ENCODE measurements around the gene HOXC9.
A peak's percentile ranks its signal among the peaks of the same experiment; 100 is the strongest.

HOXC9 gene

GRCh38 chr12:53958128-53958527 is 41.8 kb upstream of the HOXC9 start:
- H3K4me1 Mint-ChIP-seq: peaks cover 45% of the 10 kb centered on the region
- H3K27me3 Mint-ChIP-seq: peaks cover 100% of the 10 kb centered on the region
- DNase-seq (no peak), ATAC-seq (no peak)
- no peaks in the 10 kb centered on the region for H3K9me3 Mint-ChIP-seq
- H3K4me3 Mint-ChIP-seq: no peak overlapping the region
- H3K27ac Mint-ChIP-seq: no peak overlapping the region

GRCh38 chr12:53959314-53959713 is 40.6 kb upstream of the HOXC9 start:
- no peak overlapping the region for H3K4me3 Mint-ChIP-seq
- H3K9me3 Mint-ChIP-seq: no peaks in the 10 kb centered on the region
- H3K4me1 Mint-ChIP-seq: peaks cover 43% of the 10 kb centered on the region
- DNase-seq (no peak), ATAC-seq (no peak)
- H3K27ac Mint-ChIP-seq: no peak overlapping the region
- peaks cover 100% of the 10 kb centered on the region for H3K27me3 Mint-ChIP-seq

DNA sequence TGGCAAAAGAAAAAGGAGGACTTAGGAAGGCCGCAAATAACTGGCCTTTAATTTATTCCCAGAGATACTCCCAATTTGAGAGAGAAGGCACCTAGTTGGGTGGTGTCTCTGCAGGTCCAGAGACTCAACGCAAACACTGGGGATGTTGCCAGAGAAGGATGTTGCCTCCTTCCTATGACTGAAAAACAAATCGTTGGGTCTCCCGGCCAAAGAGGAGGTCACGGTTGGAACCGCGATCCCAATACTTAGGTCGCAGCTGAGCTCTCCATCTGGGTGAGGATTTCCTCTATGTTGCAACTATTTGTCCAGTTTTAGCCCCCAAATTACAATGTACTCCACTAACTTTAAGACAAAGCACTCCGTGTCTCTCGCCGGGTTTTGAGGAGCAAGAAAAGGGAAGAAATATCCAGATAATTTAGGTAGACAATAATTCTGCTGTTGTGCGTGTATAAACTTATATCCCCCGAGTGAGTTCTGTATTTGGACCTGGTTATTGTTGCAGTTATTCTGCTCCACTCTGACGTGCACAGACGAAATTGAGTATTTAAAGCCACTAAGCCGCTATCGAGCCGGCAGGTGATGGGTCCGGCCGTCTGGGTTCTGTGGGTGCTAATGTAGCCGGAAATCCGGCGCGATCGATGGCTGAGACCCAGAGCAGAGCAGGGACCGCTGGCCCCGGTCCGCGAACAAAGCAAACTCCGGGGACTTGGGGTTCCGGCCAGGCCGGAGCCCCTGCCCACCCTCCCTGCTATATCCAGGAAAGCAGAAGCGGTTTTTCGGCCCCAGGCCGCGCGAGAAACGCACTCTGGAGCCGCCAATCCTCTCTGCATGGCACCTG is 39.6 kb upstream of the HOXC9 start:
- no peak overlapping the region for H3K4me3 Mint-ChIP-seq
- ATAC-seq (no peak), DNase-seq (no peak)
- H3K9me3 Mint-ChIP-seq: no peaks in the 10 kb centered on the region
- peaks cover 100% of the 10 kb centered on the region for H3K27me3 Mint-ChIP-seq
- peak overlapping the region in 1 of 2 donors; percentile 93 for H3K27ac Mint-ChIP-seq
- H3K4me1 Mint-ChIP-seq: peaks cover 49% of the 10 kb centered on the region

GRCh38 chr12:53961025-53961761 is 38.8 kb upstream of the HOXC9 start:
- ATAC-seq: no peak
- Mint-ChIP-seq H3K27ac (peak overlapping the region in 1 of 2 donors; percentile 43), H3K4me3 (no peak overlapping the region), H3K9me3 (no peaks in the 10 kb centered on the region), H3K27me3 (peaks cover 100% of the 10 kb centered on the region), H3K4me1 (peaks cover 49% of the 10 kb centered on the region)
- DNase-seq: no peak

DNA sequence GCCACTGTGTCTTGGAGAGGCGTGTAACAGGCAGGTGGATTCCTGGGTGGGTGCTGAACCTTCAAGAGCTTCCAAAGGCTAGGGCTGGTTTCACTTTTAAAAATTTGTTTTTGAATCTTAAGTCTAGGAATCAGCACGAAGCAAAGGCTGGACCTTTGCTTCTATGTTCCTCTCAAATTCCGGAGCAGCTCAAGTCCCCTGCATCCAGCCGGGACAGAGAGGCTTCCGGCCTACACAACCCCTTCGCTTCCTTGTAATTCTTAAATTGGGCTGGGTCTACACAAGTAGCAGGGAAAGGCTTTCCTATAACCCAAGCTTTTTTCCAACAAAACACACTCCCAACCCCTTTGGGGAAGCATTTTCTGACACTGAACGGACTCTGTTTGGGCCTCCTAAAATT is 37.0 kb upstream of the HOXC9 start:
- H3K4me3 Mint-ChIP-seq: no peak overlapping the region
- H3K27ac Mint-ChIP-seq: no peak overlapping the region
- no peak for ATAC-seq

DNA sequence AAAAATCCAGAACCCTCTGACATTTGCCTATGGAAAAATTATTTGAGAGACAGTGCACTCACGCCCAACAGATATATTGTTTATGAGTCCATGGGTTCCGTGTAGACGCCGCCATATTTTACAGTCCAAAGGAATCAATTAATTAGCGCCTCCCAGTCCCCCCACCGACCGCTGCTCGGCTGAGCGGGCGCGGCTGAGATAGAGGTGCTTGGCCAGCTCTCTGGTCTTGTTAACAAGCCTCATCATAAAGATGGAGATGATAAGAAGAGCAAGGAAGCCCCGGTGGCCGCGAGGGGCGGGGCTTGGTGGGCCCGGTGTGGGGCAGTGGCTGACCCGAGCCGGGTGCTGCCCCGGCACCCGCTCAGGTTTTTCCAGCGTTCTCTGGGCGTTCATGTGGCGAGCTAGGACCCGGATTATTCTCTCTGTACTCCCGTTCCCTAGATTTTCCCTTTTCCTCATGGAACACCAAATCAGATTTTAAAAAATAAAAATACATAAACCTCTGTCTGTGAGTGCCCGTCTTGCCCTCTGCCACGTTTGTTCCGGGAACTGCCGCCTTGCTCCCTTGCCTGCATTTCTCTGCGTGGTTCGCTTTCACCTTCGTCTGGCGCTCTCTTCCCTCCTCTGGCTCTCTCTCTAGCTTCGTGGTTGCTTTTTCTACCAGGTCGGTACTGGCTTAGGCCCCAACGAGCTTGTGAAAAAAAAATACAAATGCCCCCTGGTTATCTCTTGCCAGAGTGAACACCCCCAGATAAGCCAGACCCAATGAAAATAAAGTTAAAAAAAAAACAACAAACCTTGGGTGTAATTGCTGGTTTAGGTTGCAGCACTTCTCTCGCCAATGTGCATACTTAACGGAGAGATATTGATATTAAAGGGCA is 36.3 kb upstream of the HOXC9 start:
- no peak overlapping the region for H3K27ac Mint-ChIP-seq
- H3K9me3 Mint-ChIP-seq: no peaks in the 10 kb centered on the region
- no peak for ATAC-seq
- peaks cover 100% of the 10 kb centered on the region for H3K27me3 Mint-ChIP-seq
- DNase-seq: no peak
- peak overlapping the region; percentile 6 to 53 for H3K4me3 Mint-ChIP-seq
- peaks cover 52% of the 10 kb centered on the region for H3K4me1 Mint-ChIP-seq

More for the DNA sequence above, 37.0 kb upstream of the HOXC9 start:
- no peak for DNase-seq
- H3K4me1 Mint-ChIP-seq: peaks cover 47% of the 10 kb centered on the region
- H3K9me3 Mint-ChIP-seq: no peaks in the 10 kb centered on the region
- peaks cover 100% of the 10 kb centered on the region for H3K27me3 Mint-ChIP-seq

- H3K4me1 Mint-ChIP-seq: peaks cover 52% of the 10 kb centered on the region
- DNase-seq (no peak), ATAC-seq (no peak)
- peaks cover 100% of the 10 kb centered on the region for H3K27me3 Mint-ChIP-seq
- H3K27ac Mint-ChIP-seq: no peak overlapping the region
- H3K4me3 Mint-ChIP-seq: peak overlapping the region; percentile 9 to 53
- H3K9me3 Mint-ChIP-seq: no peaks in the 10 kb centered on the region
Observed at GRCh38 chr12:53964315-53964713, 35.6 kb upstream of the HOXC9 start.

GRCh38 chr12:53965281-53966084 is 34.5 kb upstream of the HOXC9 start:
- Mint-ChIP-seq H3K9me3 (no peaks in the 10 kb centered on the region), H3K4me3 (peak overlapping the region; percentile 45 to 52), H3K4me1 (peaks cover 42% of the 10 kb centered on the region), H3K27me3 (peaks cover 100% of the 10 kb centered on the region), H3K27ac (no peak overlapping the region)
- ATAC-seq: no peak
- no peak for DNase-seq

- Mint-ChIP-seq H3K4me1 (peaks cover 40% of the 10 kb centered on the region), H3K9me3 (no peaks in the 10 kb centered on the region), H3K27me3 (peaks cover 100% of the 10 kb centered on the region), H3K4me3 (peak overlapping the region; percentile 58 to 71), H3K27ac (no peak overlapping the region)
- ATAC-seq (no peak), DNase-seq (no peak)
Observed at GRCh38 chr12:53966085-53966384, 33.9 kb upstream of the HOXC9 start.

DNA sequence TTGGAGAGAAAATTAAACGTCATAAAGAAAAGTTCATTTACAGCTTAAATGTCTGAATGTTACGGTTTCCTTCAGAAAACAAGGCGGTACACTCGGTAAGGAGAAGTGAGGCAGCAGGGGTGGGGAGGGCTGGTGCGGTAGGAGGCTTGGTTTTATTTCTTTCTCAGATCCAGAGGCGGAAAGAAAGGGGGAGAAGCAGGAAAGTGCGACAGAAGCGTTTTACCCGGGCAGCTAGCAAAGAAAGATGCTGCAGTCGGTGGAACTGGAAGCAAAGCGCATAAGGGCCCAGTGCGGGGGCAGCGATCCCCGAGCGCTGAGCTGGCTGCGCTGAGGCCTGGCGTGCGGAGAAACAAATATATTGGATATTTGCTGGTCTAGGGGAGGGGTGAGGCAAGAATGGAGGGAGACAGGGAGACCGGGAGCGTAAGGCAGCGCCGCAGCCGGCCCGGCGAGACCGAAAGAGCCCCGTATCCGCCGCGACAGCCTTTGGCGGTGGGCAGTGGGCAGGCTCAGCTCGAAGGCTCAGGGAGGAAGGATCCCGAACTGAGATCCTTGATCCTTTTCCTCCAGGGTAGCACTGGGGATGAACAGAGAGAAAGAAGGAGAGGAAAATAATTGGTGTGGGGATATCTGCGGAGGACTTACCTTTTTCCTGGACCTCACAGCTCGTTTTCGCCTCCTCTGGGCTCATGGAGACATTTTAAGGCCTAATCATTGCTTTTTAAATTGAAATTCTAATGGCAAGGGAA is 33.4 kb upstream of the HOXC9 start:
- ATAC-seq: no peak
- H3K27ac Mint-ChIP-seq: no peak overlapping the region
- H3K4me3 Mint-ChIP-seq: peak overlapping the region; percentile 58 to 71
- peaks cover 40% of the 10 kb centered on the region for H3K4me1 Mint-ChIP-seq
- DNase-seq: no peak
- H3K9me3 Mint-ChIP-seq: no peaks in the 10 kb centered on the region
- H3K27me3 Mint-ChIP-seq: peaks cover 100% of the 10 kb centered on the region

DNA sequence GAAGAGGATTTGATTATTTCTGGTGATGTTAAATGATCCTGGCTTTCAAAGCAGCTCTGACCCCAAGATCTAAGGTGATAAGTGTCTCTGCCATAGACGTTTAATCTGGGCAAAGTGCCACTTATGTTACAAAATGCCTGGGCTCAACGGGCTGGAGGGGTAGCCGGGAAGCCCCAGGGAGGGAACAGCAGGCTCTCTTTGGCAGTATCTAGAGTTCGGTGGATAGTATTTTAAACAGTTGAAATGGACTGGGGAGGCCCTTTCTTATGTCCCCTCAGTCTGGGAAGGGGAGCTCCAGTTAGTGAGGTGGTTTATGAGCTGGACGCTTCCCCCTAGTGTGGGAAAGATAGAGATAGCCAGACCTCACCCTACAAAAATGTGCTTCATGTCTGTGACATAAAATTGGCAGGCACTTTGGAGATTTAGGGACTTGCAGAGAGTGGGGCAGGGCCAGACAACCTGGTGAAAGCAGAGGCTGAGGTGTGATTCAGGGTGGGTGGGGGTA is 32.5 kb upstream of the HOXC9 start:
- H3K27ac Mint-ChIP-seq: no peak overlapping the region
- peaks cover 40% of the 10 kb centered on the region for H3K4me1 Mint-ChIP-seq
- no peak overlapping the region for H3K4me3 Mint-ChIP-seq
- no peaks in the 10 kb centered on the region for H3K9me3 Mint-ChIP-seq
- no peak for DNase-seq
- peaks cover 100% of the 10 kb centered on the region for H3K27me3 Mint-ChIP-seq
- no peak for ATAC-seq

GRCh38 chr12:53968214-53969127 is 31.5 kb upstream of the HOXC9 start:
- H3K27ac Mint-ChIP-seq: no peak overlapping the region
- H3K4me3 Mint-ChIP-seq: no peak overlapping the region
- no peak for ATAC-seq
- no peaks in the 10 kb centered on the region for H3K9me3 Mint-ChIP-seq
- peaks cover 100% of the 10 kb centered on the region for H3K27me3 Mint-ChIP-seq
- no peak for DNase-seq
- H3K4me1 Mint-ChIP-seq: peaks cover 46% of the 10 kb centered on the region

DNA sequence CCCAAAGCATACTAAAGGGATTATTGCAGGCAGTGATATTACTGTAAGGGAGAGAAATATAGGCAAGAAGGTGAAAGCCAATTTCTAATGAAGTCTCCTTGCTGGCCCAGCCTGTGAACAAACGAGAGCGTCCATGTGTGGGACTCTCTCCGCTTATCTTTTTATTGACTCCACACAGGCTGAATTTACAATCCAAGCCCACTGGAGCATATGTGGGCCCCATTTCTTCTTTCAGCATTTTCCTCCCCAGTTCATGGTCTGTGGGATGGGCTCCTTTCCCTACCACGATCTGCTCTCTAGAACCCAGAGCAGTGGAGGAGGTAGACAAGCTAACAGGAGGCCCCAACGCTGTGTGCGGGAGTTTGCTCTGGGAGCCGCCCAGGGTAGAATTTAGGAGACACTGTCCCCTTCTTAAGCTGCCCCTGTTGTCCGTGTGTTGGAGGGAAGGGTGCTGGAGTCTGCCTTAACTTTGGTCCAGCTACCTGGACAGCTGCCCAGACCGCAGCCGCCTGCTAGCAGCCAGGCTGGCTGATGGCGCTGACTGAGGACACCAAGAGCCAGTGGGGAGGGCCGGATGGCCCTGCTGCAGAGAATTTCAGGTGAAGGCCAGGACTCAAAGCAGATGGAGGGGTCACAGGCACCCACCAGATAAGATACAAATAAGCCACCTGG is 30.2 kb upstream of the HOXC9 start:
- peaks cover 98% of the 10 kb centered on the region for H3K27me3 Mint-ChIP-seq
- no peak overlapping the region for H3K4me3 Mint-ChIP-seq
- no peak for ATAC-seq
- H3K4me1 Mint-ChIP-seq: peaks cover 45% of the 10 kb centered on the region
- no peak for DNase-seq
- H3K27ac Mint-ChIP-seq: no peak overlapping the region
- no peaks in the 10 kb centered on the region for H3K9me3 Mint-ChIP-seq
